Eye (tissue), 1 donor: ENCODE data around the gene PRUNE1.

Experiments used
- DNase-seq: peaks from one replicate; pipeline ENCODE4 v3.0.0-alpha.2; 2015

Gene PRUNE1

GRCh38 chr1:151006327-151007052 lies 1.8 kb upstream of the PRUNE1 start, which contains the start of gene MINDY1:
TSS of gene MINDY1 (minus strand) at chr1:151006902. CDS start at chr1:151002617, 4,285 bp downstream.
- peak; percentile 93 for DNase-seq

GRCh38 chr1:151007853-151008243 lies 401 bp upstream of the PRUNE1 start:
- DNase-seq: no peak

- no peak for DNase-seq
These were observed 948 bp downstream of the PRUNE1 start for GRCh38 chr1:151009206-151009587.

- no peak for DNase-seq
These were observed 1.6 kb downstream of the PRUNE1 start for GRCh38 chr1:151009674-151010345.

GRCh38 chr1:151010346-151010726 lies 2.1 kb downstream of the PRUNE1 start:
- no peak for DNase-seq

GRCh38 chr1:151011154-151011850 lies 3.1 kb downstream of the PRUNE1 start:
- DNase-seq: no peak

- DNase-seq: no peak
These were observed 4.6 kb downstream of the PRUNE1 start for GRCh38 chr1:151012684-151013471.

GRCh38 chr1:151013518-151013917 lies 5.3 kb downstream of the PRUNE1 start:
- no peak for DNase-seq

GRCh38 chr1:151024540-151025146 lies 16.4 kb downstream of the PRUNE1 start:
- peak; percentile 79 for DNase-seq

- DNase-seq: no peak
These were observed 18.2 kb downstream of the PRUNE1 start for GRCh38 chr1:151026460-151026859.

- DNase-seq: no peak
These were observed 23.9 kb downstream of the PRUNE1 start for GRCh38 chr1:151032164-151032563.

- DNase-seq: no peak
These were observed 26.9 kb downstream of the PRUNE1 start for GRCh38 chr1:151035167-151035566.

GRCh38 chr1:151036356-151036755 lies 28.1 kb downstream of the PRUNE1 start, which contains the start of gene BNIPL:
TSS of gene BNIPL (plus strand) at chr1:151036586. CDS start at chr1:151036726, 140 bp downstream.
- DNase-seq: no peak

GRCh38 chr1:151037032-151037431 lies 28.8 kb downstream of the PRUNE1 start:
- DNase-seq: no peak

- DNase-seq: no peak
These were observed 31.3 kb downstream of the PRUNE1 start for GRCh38 chr1:151039521-151039920.

- no peak for DNase-seq
These were observed 34.9 kb downstream of the PRUNE1 start for GRCh38 chr1:151043163-151043562.

GRCh38 chr1:151047591-151047924 lies 39.3 kb downstream of the PRUNE1 start, which contains the start of gene C1orf56:
TSS of gene C1orf56 (plus strand) at chr1:151047751. CDS start at chr1:151047848, 97 bp downstream.
- peak; percentile 89 for DNase-seq

- DNase-seq: peak; percentile 90
These were observed 39.8 kb downstream of the PRUNE1 start for GRCh38 chr1:151047925-151048644.

- no peak for DNase-seq
These were observed 40.4 kb downstream of the PRUNE1 start for GRCh38 chr1:151048645-151049032.

- DNase-seq: no peak
These were observed 41.2 kb downstream of the PRUNE1 start for GRCh38 chr1:151049458-151049857.

- no peak for DNase-seq
These were observed 41.9 kb downstream of the PRUNE1 start for GRCh38 chr1:151050051-151050688.
